IgD-negative memory B cell (primary cell): ENCODE measurements around the gene AUH. TPM values are rescaled to one million over a fixed set of nuclear protein-coding genes. Genes with fewer than 3 reads are reported as not detected.
A peak's percentile ranks its signal among the peaks of the same experiment; 100 is the strongest.

Experiments used
- H3K27ac Mint-ChIP-seq, 3 donors: one replicate each; pipeline ENCODE4 v1.8.0; 2020 to 2022; ENCODE audit warnings: mild to moderate bottlenecking in 3 of 3, mixed read lengths in 3 of 3, moderate library complexity in 1 of 3
- H3K27me3 Mint-ChIP-seq: one replicate; pipeline ENCODE4 v1.8.0; 2021; ENCODE audit warnings: mixed read lengths
- H3K36me3 Mint-ChIP-seq: one replicate; pipeline ENCODE4 v1.8.0; 2020; ENCODE audit warnings: mild to moderate bottlenecking, mixed read lengths
- H3K4me1 Mint-ChIP-seq, 3 donors: one replicate each; pipeline ENCODE4 v1.8.0; 2020 to 2022; ENCODE audit warnings: mixed read lengths in 3 of 3, mild to moderate bottlenecking in 1 of 3
- H3K4me3 Mint-ChIP-seq, 4 donors: one replicate each; pipeline ENCODE4 v1.8.0; 2020 to 2022; ENCODE audit warnings: mild to moderate bottlenecking in 4 of 4, mixed read lengths in 4 of 4, moderate library complexity in 3 of 4
- H3K9me3 Mint-ChIP-seq, 3 donors: one replicate each; pipeline ENCODE4 v1.8.0; 2020 to 2021; ENCODE audit warnings: mixed read lengths in 3 of 3, mild to moderate bottlenecking in 1 of 3
- polyA plus RNA-seq: library from polyadenylated mRNA; unstranded; fragments of 300-500 nt; fragmentation: Illumina TruSeq; gene quantifications from one replicate; pipeline ENCODE4 v1.2.3, GENCODE V29; 2021

Gene AUH
- polyA plus RNA-seq, 1 donor from 2014 or later: 15.7 TPM

GRCh38 chr9:91176426-91176825 lies 185.3 kb downstream of the AUH start:
- H3K36me3 Mint-ChIP-seq: no peaks in the 10 kb centered on the region
- peaks cover 33 to 44% (median 39%) of the 10 kb centered on the region in 3 donors for H3K4me1 Mint-ChIP-seq
- H3K27me3 Mint-ChIP-seq: no peaks in the 10 kb centered on the region
- H3K4me3 Mint-ChIP-seq: peak overlapping the region in 1 of 4 donors; percentile 68
- H3K27ac Mint-ChIP-seq: no peak overlapping the region
- H3K9me3 Mint-ChIP-seq: peaks cover 1 to 11% (median 10%) of the 10 kb centered on the region in 3 donors

- no peaks in the 10 kb centered on the region for H3K27me3 Mint-ChIP-seq
- peak overlapping the region; percentile 12 to 57 (median 17) for H3K4me3 Mint-ChIP-seq
- H3K36me3 Mint-ChIP-seq: peaks cover 4% of the 10 kb centered on the region
- H3K9me3 Mint-ChIP-seq: peaks cover 1 to 22% (median 15%) of the 10 kb centered on the region in 3 donors
- H3K27ac Mint-ChIP-seq: no peak overlapping the region
- H3K4me1 Mint-ChIP-seq: peaks cover 32 to 44% (median 37%) of the 10 kb centered on the region in 3 donors
Measured at GRCh38 chr9:91174772-91175171, 186.9 kb downstream of the AUH start.

DNA sequence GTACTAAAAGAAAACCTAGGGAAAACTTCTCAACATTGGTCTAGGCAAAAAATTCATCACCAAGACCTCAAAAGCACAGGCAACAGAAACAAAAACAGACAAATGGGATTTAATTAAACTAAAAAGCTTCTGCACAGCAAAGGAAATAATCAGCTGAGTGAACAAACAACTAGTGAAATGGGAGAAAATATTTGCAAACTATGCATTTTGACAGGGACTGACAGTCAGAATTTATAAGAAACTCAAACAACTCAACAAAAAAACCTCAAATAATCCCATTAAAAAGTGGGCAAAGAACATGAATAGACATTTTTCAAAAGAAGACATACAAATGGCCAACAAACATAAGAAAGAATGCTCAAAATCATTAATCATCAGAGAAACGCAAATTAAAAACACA lies 189.4 kb downstream of the AUH start:
- Mint-ChIP-seq H3K4me3 (peak overlapping the region in 2 of 4 donors; percentile 9 to 25), H3K27ac (no peak overlapping the region), H3K27me3 (no peaks in the 10 kb centered on the region), H3K4me1 (peaks cover 25 to 38% (median 29%) of the 10 kb centered on the region in 3 donors), H3K36me3 (peaks cover 4% of the 10 kb centered on the region), H3K9me3 (peaks cover 1 to 22% (median 15%) of the 10 kb centered on the region in 3 donors)

DNA sequence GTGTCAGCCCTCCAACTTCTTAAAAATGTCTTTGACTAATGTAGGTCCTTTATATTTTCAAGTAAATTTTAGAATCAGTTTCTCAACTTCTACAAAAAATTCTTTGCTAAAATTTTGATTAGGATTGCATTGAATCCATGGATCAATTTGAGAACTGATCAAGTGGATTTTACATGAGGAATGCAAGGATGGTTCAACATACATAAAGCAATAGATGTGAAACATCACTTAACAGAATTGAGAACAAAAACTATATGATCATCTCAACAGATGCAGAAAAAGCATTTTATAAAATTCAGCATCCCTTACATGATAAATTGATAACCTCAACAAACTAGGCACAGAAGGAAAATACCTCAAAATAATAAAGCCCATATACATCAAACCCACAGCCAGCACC lies 190.8 kb downstream of the AUH start:
- H3K4me1 Mint-ChIP-seq: peaks cover 21 to 39% (median 26%) of the 10 kb centered on the region in 3 donors
- peaks cover 4% of the 10 kb centered on the region for H3K36me3 Mint-ChIP-seq
- no peaks in the 10 kb centered on the region for H3K27me3 Mint-ChIP-seq
- peaks cover 1 to 22% (median 15%) of the 10 kb centered on the region in 3 donors for H3K9me3 Mint-ChIP-seq
- H3K4me3 Mint-ChIP-seq: peak overlapping the region in 1 of 4 donors; percentile 66
- H3K27ac Mint-ChIP-seq: no peak overlapping the region

GRCh38 chr9:91166796-91167366 lies 194.8 kb downstream of the AUH start:
- Mint-ChIP-seq H3K4me1 (peaks cover 34 to 38% (median 34%) of the 10 kb centered on the region in 3 donors), H3K36me3 (peaks cover 5% of the 10 kb centered on the region), H3K4me3 (no peak overlapping the region), H3K9me3 (peaks cover 0 to 16% (median 7%) of the 10 kb centered on the region in 3 donors), H3K27ac (no peak overlapping the region), H3K27me3 (no peaks in the 10 kb centered on the region)

DNA sequence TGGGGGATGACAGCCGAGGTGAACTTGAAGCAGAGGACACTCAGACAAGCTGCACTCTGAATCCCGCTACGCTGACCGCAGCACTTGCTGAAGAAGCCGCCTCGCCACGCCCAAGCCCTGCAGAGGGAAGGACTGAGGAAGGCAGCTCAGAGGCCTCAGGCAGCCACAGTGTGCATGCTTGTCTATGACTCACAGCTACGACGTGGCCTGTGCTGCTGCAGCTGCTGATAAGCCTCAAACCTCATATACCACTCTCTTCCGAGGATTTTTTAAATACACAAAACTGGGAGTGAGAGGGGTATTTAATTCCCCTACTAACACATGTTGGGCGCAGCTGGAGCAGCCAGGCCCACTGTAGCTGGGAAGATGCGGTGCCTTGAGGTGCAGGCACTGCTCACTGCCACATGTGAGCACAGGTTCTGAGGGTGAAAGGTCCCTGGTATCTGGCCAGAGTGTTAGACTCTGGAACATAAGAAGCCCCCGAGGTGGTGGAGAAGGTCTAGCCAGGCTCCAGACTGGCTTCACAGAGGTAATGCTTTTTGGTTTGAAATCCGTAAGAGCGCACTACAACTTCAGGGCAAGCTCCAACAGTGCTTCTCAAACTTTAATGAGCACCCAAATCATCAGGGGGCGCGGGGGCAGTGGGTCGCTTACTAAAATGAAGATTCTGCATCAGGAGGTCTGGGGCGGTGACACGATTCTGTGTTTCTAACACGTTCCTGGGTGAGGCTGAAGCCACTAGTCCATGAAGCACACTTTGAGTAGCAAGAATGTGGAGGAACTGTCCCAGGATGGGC lies 196.8 kb downstream of the AUH start:
- Mint-ChIP-seq H3K27ac (peak overlapping the region in 2 of 3 donors; percentile 20 to 90), H3K27me3 (no peaks in the 10 kb centered on the region), H3K36me3 (peaks cover 1% of the 10 kb centered on the region), H3K4me1 (peaks cover 32 to 36% (median 34%) of the 10 kb centered on the region in 3 donors), H3K4me3 (peak overlapping the region in 2 of 4 donors; percentile 1 to 90), H3K9me3 (no peaks in the 10 kb centered on the region)

Other genes with a start within 250 kb of the AUH start
- gene NFIL3, start 61.9 kb upstream of the AUH start, polyA plus RNA-seq: 3.1 TPM